ENCODE results near the gene EPB41L4A. TPM values are rescaled to one million over a fixed set of nuclear protein-coding genes. Genes with fewer than 3 reads are reported as not detected.
A peak's percentile ranks its signal among the peaks of the same experiment; 100 is the strongest.
"Not testable (repeated sequence)": the region's sequence is repeated elsewhere in the genome, so short reads cannot be mapped to it uniquely, and the experiment has no call there.

Gene EPB41L4A
- total and polyA plus RNA-seq, 2 donors from 2014 or later = 10.2 to 39.0 TPM

DNA sequence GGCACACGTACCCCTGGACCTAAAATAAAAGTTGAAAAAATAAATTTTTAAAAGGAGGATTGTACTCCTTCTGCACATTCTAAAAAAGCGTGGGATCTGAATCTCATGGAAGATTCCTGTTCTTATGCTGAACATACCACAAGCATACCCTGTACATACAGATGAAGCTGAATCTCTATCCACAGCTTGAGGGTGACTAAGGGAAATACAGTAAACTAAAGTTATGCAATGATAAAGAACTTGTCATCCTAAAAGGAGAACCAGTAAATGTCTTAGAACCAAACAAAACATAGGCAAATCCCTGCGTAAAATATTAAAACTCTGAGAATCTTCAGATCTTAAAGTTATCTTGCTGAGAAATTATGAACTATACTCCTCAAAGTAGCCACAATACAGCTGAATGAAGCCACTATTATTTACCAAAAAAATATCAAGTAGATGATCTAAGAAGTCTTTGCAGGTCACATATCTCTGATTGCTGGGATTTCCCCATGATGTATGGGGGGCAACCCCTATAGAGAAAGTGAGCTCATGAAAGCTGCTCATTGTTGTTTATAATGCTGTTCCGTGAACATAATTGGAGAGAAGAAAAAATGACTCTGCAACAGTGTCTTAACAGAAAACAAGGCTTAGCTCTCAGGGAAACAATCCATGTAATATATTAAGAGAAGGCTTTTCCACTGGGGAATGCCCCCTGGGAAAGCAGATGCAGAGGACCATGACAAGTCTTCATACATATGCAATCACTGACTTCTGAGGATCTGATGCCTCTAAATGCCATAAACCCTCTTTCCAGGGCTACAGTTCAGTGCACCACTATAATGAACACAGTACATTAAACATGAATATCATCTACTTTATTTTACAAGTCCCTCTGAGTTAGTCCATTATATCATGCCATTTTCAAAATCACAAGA, 210.1 kb downstream of the EPB41L4A start:
- H3K36me3 ChIP-seq (ENCODE audit: control insufficient read depth in 2 of 3, insufficient read depth in 3 of 3, low read length in 3 of 3) = no peaks in the 10 kb centered on the region
- H3K27ac ChIP-seq (ENCODE audit: low read depth in 2 of 2, low read length in 2 of 2) = no peak overlapping the region
- FAIRE-seq (no peak), DNase-seq (peak in 3 of 5 donors; percentile 28 to 62 (median 58))
- TF ChIP-seq, protein P1, sequence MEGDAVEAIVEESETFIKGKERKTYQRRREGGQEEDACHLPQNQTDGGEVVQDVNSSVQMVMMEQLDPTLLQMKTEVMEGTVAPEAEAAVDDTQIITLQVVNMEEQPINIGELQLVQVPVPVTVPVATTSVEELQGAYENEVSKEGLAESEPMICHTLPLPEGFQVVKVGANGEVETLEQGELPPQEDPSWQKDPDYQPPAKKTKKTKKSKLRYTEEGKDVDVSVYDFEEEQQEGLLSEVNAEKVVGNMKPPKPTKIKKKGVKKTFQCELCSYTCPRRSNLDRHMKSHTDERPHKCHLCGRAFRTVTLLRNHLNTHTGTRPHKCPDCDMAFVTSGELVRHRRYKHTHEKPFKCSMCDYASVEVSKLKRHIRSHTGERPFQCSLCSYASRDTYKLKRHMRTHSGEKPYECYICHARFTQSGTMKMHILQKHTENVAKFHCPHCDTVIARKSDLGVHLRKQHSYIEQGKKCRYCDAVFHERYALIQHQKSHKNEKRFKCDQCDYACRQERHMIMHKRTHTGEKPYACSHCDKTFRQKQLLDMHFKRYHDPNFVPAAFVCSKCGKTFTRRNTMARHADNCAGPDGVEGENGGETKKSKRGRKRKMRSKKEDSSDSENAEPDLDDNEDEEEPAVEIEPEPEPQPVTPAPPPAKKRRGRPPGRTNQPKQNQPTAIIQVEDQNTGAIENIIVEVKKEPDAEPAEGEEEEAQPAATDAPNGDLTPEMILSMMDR (IDR thresholded peaks at IDR 0.05; ENCODE audit: borderline replicate concordance, extremely low read depth, insufficient read depth) = no peak
- no peaks in the 10 kb centered on the region for H3K4me1 ChIP-seq (ENCODE audit: control insufficient read depth in 2 of 3, insufficient read depth in 2 of 3, low read depth in 1 of 3, low read length in 3 of 3)
- H3K9me3 ChIP-seq (ENCODE audit: control insufficient read depth in 2 of 3, insufficient read depth in 1 of 3, low read length in 3 of 3) = no peaks in the 10 kb centered on the region
- no peak overlapping the region for H3K4me3 ChIP-seq (ENCODE audit: low read length in 3 of 3)
- intact Hi-C loops (cut with DNase I) = loop anchor here (10.0 kb wide), 1 partner anchor 206 kb away; the partner anchor contains the start of gene EPB41L4A
- H3K9ac ChIP-seq (ENCODE audit: low read length in 3 of 3) = no peak overlapping the region
- H3K27me3 ChIP-seq (ENCODE audit: control insufficient read depth, insufficient read depth, low read length) = no peaks in the 10 kb centered on the region

- H3K4me3 ChIP-seq (ENCODE audit: low read length in 3 of 3); H3K9ac ChIP-seq (ENCODE audit: low read length in 3 of 3); H3K4me1 ChIP-seq (ENCODE audit: control insufficient read depth in 2 of 3, insufficient read depth in 2 of 3, low read depth in 1 of 3, low read length in 3 of 3); H3K36me3 ChIP-seq (ENCODE audit: control insufficient read depth in 2 of 3, insufficient read depth in 3 of 3, low read length in 3 of 3); H3K9me3 ChIP-seq (ENCODE audit: control insufficient read depth in 2 of 3, insufficient read depth in 1 of 3, low read length in 3 of 3); H3K27ac ChIP-seq (ENCODE audit: low read depth in 2 of 2, low read length in 2 of 2); DNase-seq; FAIRE-seq; H3K27me3 ChIP-seq (ENCODE audit: control insufficient read depth, insufficient read depth, low read length): not testable (repeated sequence)
- intact Hi-C loops (cut with DNase I) = loop anchor here (10.0 kb wide), 1 partner anchor 207 kb away; the partner anchor contains the start of gene EPB41L4A
Observed at GRCh38 chr5:112208195-112208594, 210.9 kb downstream of the EPB41L4A start.

GRCh38 chr5:112205846-112206245, 213.2 kb downstream of the EPB41L4A start:
- Histone ChIP-seq H3K9ac (ENCODE audit: low read length in 3 of 3) (no peak overlapping the region), H3K27ac (ENCODE audit: low read depth in 2 of 2, low read length in 2 of 2) (no peak overlapping the region), H3K27me3 (ENCODE audit: control insufficient read depth, insufficient read depth, low read length) (no peaks in the 10 kb centered on the region), H3K4me1 (ENCODE audit: control insufficient read depth in 2 of 3, insufficient read depth in 2 of 3, low read depth in 1 of 3, low read length in 3 of 3) (no peaks in the 10 kb centered on the region), H3K9me3 (ENCODE audit: control insufficient read depth in 2 of 3, insufficient read depth in 1 of 3, low read length in 3 of 3) (no peaks in the 10 kb centered on the region), H3K4me3 (ENCODE audit: low read length in 3 of 3) (no peak overlapping the region), H3K36me3 (ENCODE audit: control insufficient read depth in 2 of 3, insufficient read depth in 3 of 3, low read length in 3 of 3) (peaks cover 0 to 18% (median 9%) of the 10 kb centered on the region in 3 donors)
- intact Hi-C loops (cut with DNase I) = loop anchor here (10.0 kb wide), 1 partner anchor 209 kb away; the partner anchor contains the start of gene EPB41L4A
- peak in 1 of 5 donors; percentile 21 for DNase-seq
- TF ChIP-seq, protein P1 (IDR thresholded peaks at IDR 0.05; ENCODE audit: borderline replicate concordance, extremely low read depth, insufficient read depth) = no peak
- FAIRE-seq = no peak

- H3K4me1 ChIP-seq (ENCODE audit: control insufficient read depth in 2 of 3, insufficient read depth in 2 of 3, low read depth in 1 of 3, low read length in 3 of 3) = no peaks in the 10 kb centered on the region
- H3K27ac ChIP-seq (ENCODE audit: low read depth in 2 of 2, low read length in 2 of 2) = no peak overlapping the region
- no peak overlapping the region for H3K9ac ChIP-seq (ENCODE audit: low read length in 3 of 3)
- intact Hi-C loops (cut with DNase I) = loop anchor here (10.0 kb wide), 1 partner anchor 212 kb away; the partner anchor contains the start of gene EPB41L4A
- peaks cover 0 to 18% (median 11%) of the 10 kb centered on the region in 3 donors for H3K36me3 ChIP-seq (ENCODE audit: control insufficient read depth in 2 of 3, insufficient read depth in 3 of 3, low read length in 3 of 3)
- DNase-seq = no peak
- TF ChIP-seq, protein P1 (IDR thresholded peaks at IDR 0.05; ENCODE audit: borderline replicate concordance, extremely low read depth, insufficient read depth) = no peak
- H3K9me3 ChIP-seq (ENCODE audit: control insufficient read depth in 2 of 3, insufficient read depth in 1 of 3, low read length in 3 of 3) = no peaks in the 10 kb centered on the region
- no peak for FAIRE-seq
- H3K27me3 ChIP-seq (ENCODE audit: control insufficient read depth, insufficient read depth, low read length) = no peaks in the 10 kb centered on the region
- no peak overlapping the region for H3K4me3 ChIP-seq (ENCODE audit: low read length in 3 of 3)
Observed at GRCh38 chr5:112203229-112203628, 215.8 kb downstream of the EPB41L4A start.
